GM12878 (cell line): ENCODE measurements around the gene B3GNT4. TPM values are rescaled to one million over a fixed set of nuclear protein-coding genes. Genes with fewer than 3 reads are reported as not detected.

Experiments
- ATAC-seq: fragments of 200-7000 bp; cut with Tn5 transposase; 3 replicates; pipeline ENCODE4 v1.9.1; 2020; ENCODE audit warnings: mild to moderate bottlenecking, moderate library complexity
- BruUV-seq: library from RNA; stranded (reverse); fragments of 400-500 nt; replicated peaks from 2 replicates; lab custom pipeline; 2021; lab: Mats Ljungman, UMichigan
- CTCF ChIA-PET: fragments of 300-600 bp; sonication (Branson Sonifier 250); formaldehyde crosslinking; extraction: SDS; loops from one replicate; lab custom pipeline; 2021; ENCODE audit warnings: inconsistent platforms; lab: Yijun Ruan, JAX
- POLR2A ChIA-PET: fragments of 350-600 bp; formaldehyde crosslinking; extraction: SDS; loops from one replicate; lab custom pipeline; 2021; ENCODE audit warnings: inconsistent platforms; lab: Charles Lee
- RAD21 ChIA-PET: fragments of 300-600 bp; sonication (Branson Sonifier 250); formaldehyde crosslinking; loops from one replicate; lab custom pipeline; 2023; ENCODE audit warnings: antibody characterized with exemption; ENCODE audit not compliant: unreplicated experiment; lab: Charles Lee
- SMC1A ChIA-PET: fragments of 300-600 bp; sonication (Branson Sonifier 250); formaldehyde crosslinking; loops from one replicate; lab custom pipeline; 2023; ENCODE audit not compliant: unreplicated experiment, uncharacterized antibody; lab: Charles Lee
- DNase-seq: peaks from one replicate; pipeline ENCODE4 v3.0.0-alpha.2; 2011; ENCODE audit warnings: low read depth, low spot score
- FAIRE-seq: peaks from 3 replicates; lab custom pipeline; 2011; peaks lifted over from hg19 to GRCh38; lab: Jason Lieb, UNC
- H2AFZ ChIP-seq: 2 replicates; pipeline ENCODE4 v1.6.0; 2011; ENCODE audit warnings: low read depth, low read length, control low read depth; ENCODE audit not compliant: control insufficient read depth
- H3K27ac ChIP-seq: 2 replicates; pipeline ENCODE4 v1.5.1; 2011; ENCODE audit warnings: control low read depth; ENCODE audit not compliant: control insufficient read depth, insufficient read depth
- H3K27me3 ChIP-seq, 2 experiments: replicated peaks in 1 of 2; 2 replicates each; pipeline versions ENCODE4 v1.6.0 to v1.6.1; 2011; ENCODE audit warnings: low read length in 1 of 2; ENCODE audit not compliant: control insufficient read depth in 2 of 2, insufficient read depth in 2 of 2
- H3K36me3 ChIP-seq, 2 experiments: 2 replicates each; pipeline ENCODE4 v1.5.1; 2011; ENCODE audit warnings: low read length in 1 of 2; ENCODE audit not compliant: control insufficient read depth in 2 of 2, insufficient read depth in 2 of 2
- H3K4me1 ChIP-seq: 2 replicates; pipeline ENCODE4 v1.6.1; 2011; ENCODE audit warnings: mild to moderate bottlenecking, low read length, moderate library complexity, mixed read lengths; ENCODE audit not compliant: control insufficient read depth, insufficient read depth
- H3K4me2 ChIP-seq: 2 replicates; pipeline ENCODE4 v1.6.0; 2011; ENCODE audit warnings: control low read depth; ENCODE audit not compliant: control insufficient read depth, insufficient read depth
- H3K4me3 ChIP-seq: fragments of 200-600 bp; sonication (generic); 2 replicates; pipeline ENCODE4 v1.5.1; 2016
- H3K79me2 ChIP-seq: 2 replicates; pipeline ENCODE4 v1.6.0; 2011; ENCODE audit warnings: low read length; ENCODE audit not compliant: control insufficient read depth, insufficient read depth
- H3K9ac ChIP-seq: 2 replicates; pipeline ENCODE4 v1.8.0; 2011; ENCODE audit warnings: low read length, control low read depth, mixed read lengths; ENCODE audit not compliant: control insufficient read depth, insufficient read depth
- H3K9me3 ChIP-seq: replicated peaks from 3 replicates; pipeline ENCODE4 v1.5.1; 2011; ENCODE audit warnings: mild to moderate bottlenecking, low read length; ENCODE audit not compliant: control insufficient read depth, insufficient read depth
- H4K20me1 ChIP-seq: 2 replicates; pipeline ENCODE4 v1.6.0; 2011; ENCODE audit not compliant: control insufficient read depth, insufficient read depth
- BCLAF1 ChIP-seq: fragments of 450-650 bp; IDR thresholded peaks from 2 replicates; pipeline ENCODE4 v1.6.1; 2017; ENCODE audit warnings: antibody characterized with exemption, mild to moderate bottlenecking, moderate library complexity
- BHLHE40 ChIP-seq, 2 experiments: fragments of 450-650 bp in 1 of 2; IDR thresholded peaks; 2 replicates each; pipeline ENCODE4 v1.6.1; 2011 to 2017; ENCODE audit warnings: low read depth in 2 of 2, borderline replicate concordance in 1 of 2, improper control_type of control experiment in 1 of 2, low read length in 1 of 2, mild to moderate bottlenecking in 1 of 2
- CHD1 ChIP-seq: IDR thresholded peaks from 2 replicates; pipeline ENCODE4 v1.6.1; 2012; ENCODE audit warnings: low read depth, low read length, improper control_type of control experiment
- CREM ChIP-seq: IDR thresholded peaks from 2 replicates; pipeline ENCODE4 v1.6.1; 2014; ENCODE audit warnings: antibody characterized with exemption, low read depth
- DPF2 ChIP-seq: fragments of 450-650 bp; IDR thresholded peaks from 2 replicates; pipeline ENCODE4 v1.6.1; 2017; ENCODE audit warnings: mild to moderate bottlenecking
- E2F8 ChIP-seq: fragments of 450-650 bp; IDR thresholded peaks from 2 replicates; pipeline ENCODE4 v1.6.1; 2018; ENCODE audit warnings: mild to moderate bottlenecking, low read depth, moderate library complexity; ENCODE audit not compliant: partially characterized antibody
- KAT2A ChIP-seq: conservative IDR thresholded peaks from 2 replicates; pipeline ENCODE4 v1.6.1; 2011; ENCODE audit warnings: low read depth, low read length; ENCODE audit not compliant: control insufficient read depth
- MAX ChIP-seq: IDR thresholded peaks from 2 replicates; pipeline ENCODE4 v1.6.1; 2012; ENCODE audit warnings: low read depth, low read length, improper control_type of control experiment
- MEF2B ChIP-seq: fragments of 450-650 bp; IDR thresholded peaks from 2 replicates; pipeline ENCODE4 v1.6.1; 2018; ENCODE audit warnings: mild to moderate bottlenecking, moderate library complexity; ENCODE audit not compliant: partially characterized antibody, poor library complexity, severe bottlenecking
- PAX8 ChIP-seq: fragments of 450-650 bp; IDR thresholded peaks from 2 replicates; pipeline ENCODE4 v1.6.1; 2017; ENCODE audit warnings: mild to moderate bottlenecking, moderate library complexity
- RUNX3 ChIP-seq: IDR thresholded peaks from 2 replicates; pipeline ENCODE4 v1.6.1; 2012; ENCODE audit warnings: low read length, inconsistent platforms
- SREBF1 ChIP-seq: IDR thresholded peaks from 2 replicates; pipeline ENCODE4 v1.6.1; 2012; ENCODE audit warnings: mild to moderate bottlenecking, low read length
- SREBF2 ChIP-seq: IDR thresholded peaks from 2 replicates; pipeline ENCODE4 v1.6.1; 2012; ENCODE audit warnings: mild to moderate bottlenecking, low read length
- TAF1 ChIP-seq: IDR thresholded peaks from 2 replicates; pipeline ENCODE4 v1.6.1; 2011; ENCODE audit warnings: mild to moderate bottlenecking, low read depth, low read length, borderline replicate concordance
- YY1 ChIP-seq: IDR thresholded peaks from 2 replicates; pipeline ENCODE4 v1.6.1; 2011; ENCODE audit warnings: low read depth, mild to moderate bottlenecking, low read length
- ZNF207 ChIP-seq: fragments of 450-650 bp; IDR thresholded peaks from 2 replicates; pipeline ENCODE4 v1.6.1; 2014; ENCODE audit warnings: antibody characterized with exemption, mild to moderate bottlenecking, borderline replicate concordance
- WGBS: methylation state at CpG from one replicate; pipeline ENCODE4 v1.1.6; 2016; ENCODE audit warnings: low lambda C conversion rate; ENCODE audit not compliant: insufficient replicate concordance, insufficient coverage; ENCODE audit errors: missing lambda C conversion rate; 5-methylcytosine and 5-hydroxymethylcytosine counted together
- in situ Hi-C: fragments of 300-500 bp; cut with MboI; formaldehyde crosslinking; loops from 9 replicates; pipeline ENCODE4 v1.14.3; 2018; ENCODE audit warnings: mixed read lengths
- intact Hi-C: fragments of 100-400 bp; cut with micrococcal nuclease; formaldehyde crosslinking; loops from one replicate; pipeline ENCODE4 v1.14.2; 2022; ENCODE audit not compliant: unreplicated experiment
- polyA plus RNA-seq, 11 experiments: library from polyadenylated mRNA; depleted of rRNA in 4 of 11; unstranded in 6 of 11; stranded (reverse) in 5 of 11; fragments of >200 nt; fragmentation: Nextera tagmentation in 4 of 11; fragmentation: Illumina TruSeq in 1 of 11; extraction: Ambion mirVana in 4 of 11; extraction: Trizol in 1 of 11; gene quantifications; 1 replicate in 1 of 11; 2 replicates in 10 of 11; pipeline versions ENCODE4 v1.2.1 to v1.2.3, GENCODE V29; 2011 to 2016; ENCODE audit warnings: inconsistent platforms in 2 of 11, missing spikeins in 2 of 11, low read depth in 1 of 11
- total RNA-seq, 4 experiments: library from RNA; depleted of rRNA in 3 of 4; stranded (reverse); fragments of >200 nt in 3 of 4; fragmentation: Illumina TruSeq in 1 of 4; extraction: Trizol in 1 of 4; gene quantifications; 2 replicates each; pipeline versions ENCODE4 v1.2.1 to v1.2.3, GENCODE V29; 2013 to 2021
- TF ChIP-seq, protein P1 (sequence below): fragments of 450-650 bp; IDR thresholded peaks from 2 replicates; pipeline ENCODE4 v1.6.1; 2017; ENCODE audit warnings: mild to moderate bottlenecking, low read depth, inconsistent platforms; ENCODE audit not compliant: poor library complexity, severe bottlenecking

Gene B3GNT4
- total and polyA plus RNA-seq, 10 of the 15 experiments (the other 5 are each of a cell fraction or from before 2014, with no cell fraction given) = 0.04 to 0.95 (median 0.88) TPM; not detected in 7

DNA sequence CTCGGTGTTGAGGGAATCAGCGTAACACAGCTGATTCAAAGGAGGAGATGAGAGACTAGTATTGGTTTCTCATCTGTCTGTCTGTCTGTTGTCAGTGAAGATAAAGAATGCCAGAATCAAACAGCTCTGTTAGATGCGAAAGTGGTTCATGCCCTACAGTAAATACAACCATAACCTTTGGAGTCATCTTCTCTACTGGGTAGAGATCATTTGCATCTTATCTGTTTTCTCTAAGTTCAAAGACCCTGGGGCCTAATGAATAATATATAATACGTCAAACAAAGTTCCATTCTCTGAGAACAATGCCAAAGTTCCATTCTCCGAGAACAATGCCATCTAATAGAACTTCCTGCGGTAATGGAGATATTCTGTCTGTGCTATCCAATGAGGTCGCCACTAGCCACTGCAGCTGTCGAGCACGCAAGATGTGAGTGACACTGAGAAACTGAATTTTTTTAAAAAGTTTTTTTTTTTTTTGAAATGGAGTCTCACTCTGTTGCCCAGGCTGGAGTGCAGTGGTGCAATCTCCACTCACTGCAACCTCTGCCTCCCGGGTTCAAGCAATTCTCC, 36.1 kb upstream of the B3GNT4 start (continued):
- TF ChIP-seq BCLAF1 (no peak), BHLHE40 (IDR thresholded peaks at IDR 0.05; ENCODE audit: borderline replicate concordance in 1 of 2, low read depth in 2 of 2, low read length in 1 of 2) (no peak), RUNX3 (no peak), ZNF207 (no peak), DPF2 (no peak), MEF2B (no peak), PAX8 (no peak)

GRCh38 chr12:122168492-122168891, 35.0 kb upstream of the B3GNT4 start:
- H3K27ac ChIP-seq = no peak overlapping the region
- TF ChIP-seq MAX (no peak), TAF1 (no peak), YY1 (no peak), CHD1 (no peak), E2F8 (no peak), SREBF1 (no peak), KAT2A (no peak), CREM (no peak), SREBF2 (no peak)
- TF ChIP-seq, protein P1, sequence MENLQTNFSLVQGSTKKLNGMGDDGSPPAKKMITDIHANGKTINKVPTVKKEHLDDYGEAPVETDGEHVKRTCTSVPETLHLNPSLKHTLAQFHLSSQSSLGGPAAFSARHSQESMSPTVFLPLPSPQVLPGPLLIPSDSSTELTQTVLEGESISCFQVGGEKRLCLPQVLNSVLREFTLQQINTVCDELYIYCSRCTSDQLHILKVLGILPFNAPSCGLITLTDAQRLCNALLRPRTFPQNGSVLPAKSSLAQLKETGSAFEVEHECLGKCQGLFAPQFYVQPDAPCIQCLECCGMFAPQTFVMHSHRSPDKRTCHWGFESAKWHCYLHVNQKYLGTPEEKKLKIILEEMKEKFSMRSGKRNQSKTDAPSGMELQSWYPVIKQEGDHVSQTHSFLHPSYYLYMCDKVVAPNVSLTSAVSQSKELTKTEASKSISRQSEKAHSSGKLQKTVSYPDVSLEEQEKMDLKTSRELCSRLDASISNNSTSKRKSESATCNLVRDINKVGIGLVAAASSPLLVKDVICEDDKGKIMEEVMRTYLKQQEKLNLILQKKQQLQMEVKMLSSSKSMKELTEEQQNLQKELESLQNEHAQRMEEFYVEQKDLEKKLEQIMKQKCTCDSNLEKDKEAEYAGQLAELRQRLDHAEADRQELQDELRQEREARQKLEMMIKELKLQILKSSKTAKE = no peak

More at GRCh38 chr12:122168492-122168891, 35.0 kb upstream of the B3GNT4 start:
- Histone ChIP-seq H3K4me1 (peaks cover 28% of the 10 kb centered on the region), H2AFZ (no peak overlapping the region), H3K4me2 (no peak overlapping the region), H3K27me3 (peaks cover 0 to 3% of the 10 kb centered on the region in 2 experiments; a peak in 1 of 4 replicates), H3K79me2 (no peaks in the 10 kb centered on the region), H3K4me3 (no peak overlapping the region), H3K9ac (no peak overlapping the region), H4K20me1 (no peaks in the 10 kb centered on the region), H3K9me3 (no peaks in the 10 kb centered on the region), H3K36me3 (no peaks in the 10 kb centered on the region)
- in situ Hi-C loops = no loop called here
- ChIA-PET RAD21 (no interaction called here), SMC1A (no interaction called here), POLR2A (no interaction called here), CTCF (no interaction called here)
- WGBS = 94% methylated on average over 3 of the region's 3 CpGs
- intact Hi-C loops = no loop called here
- FAIRE-seq (no peak), ATAC-seq (no peak), DNase-seq (no peak)
- no TSS peak for BruUV-seq
